ENCODE results near the gene MCTP2. TPM values are rescaled to one million over a fixed set of nuclear protein-coding genes. Genes with fewer than 3 reads are reported as not detected.
A peak's percentile ranks its signal among the peaks of the same experiment; 100 is the strongest.

The MCTP2 gene
- total RNA-seq, 5 donors from 2014 or later (not counting 1 experiment from before 2014, with no cell fraction given) = 16.0 to 31.3 (median 22.4) TPM

- no peak for ATAC-seq (replicated peaks in 1 of 4)
- peaks cover 0 to 4% of the 10 kb centered on the region in 2 donors for H3K36me3 ChIP-seq (ENCODE audit: control insufficient read depth in 2 of 2, extremely low read depth in 1 of 2, insufficient read depth in 1 of 2, low read length in 1 of 2)
- no peaks in the 10 kb centered on the region for H3K9me3 Mint-ChIP-seq
- DNase-seq = no peak
- no peak overlapping the region for H3K4me3 Mint-ChIP-seq
- WGBS (ENCODE audit: insufficient coverage) = no CpG with 5 or more reads among the region's 2 CpGs
- H3K27me3 Mint-ChIP-seq = no peaks in the 10 kb centered on the region
- POLR2A ChIA-PET = no interaction called here
- no peak overlapping the region for H3K27ac Mint-ChIP-seq
- peaks cover 0 to 8% of the 10 kb centered on the region in 2 experiments for H3K4me1 ChIP-seq (ENCODE audit: control insufficient read depth in 1 of 2, extremely low read depth in 1 of 2, insufficient read depth in 2 of 2, low read length in 2 of 2)
- no peak overlapping the region for H3K4me3 ChIP-seq (ENCODE audit: control insufficient read depth in 1 of 2, extremely low read depth in 1 of 2, low read length in 1 of 2)
- H3K36me3 Mint-ChIP-seq = peaks cover 15% of the 10 kb centered on the region
- H3K27me3 ChIP-seq (replicated peaks in 1 of 2; ENCODE audit: control insufficient read depth in 2 of 2, extremely low read depth in 1 of 2, insufficient read depth in 2 of 2, low read length in 1 of 2) = no peaks in the 10 kb centered on the region
- peaks cover 6 to 15% (median 8%) of the 10 kb centered on the region in 3 donors for H3K4me1 Mint-ChIP-seq
- H3K9me3 ChIP-seq = no peaks in the 10 kb centered on the region
- CTCF ChIA-PET = interaction anchor here (0.9 to 6.1 kb wide), 4 partner anchors 10 to 161 kb away, joined by 3 to 89 read pairs (median 27); no protein-coding TSS in a partner anchor
- no peak overlapping the region for H3K27ac ChIP-seq (ENCODE audit: low read length)
Observed at GRCh38 chr15:94322141-94322540, 90.8 kb downstream of the MCTP2 start.

- CTCF ChIA-PET = interaction anchor here (0.5 to 6.1 kb wide), 16 partner anchors 10 to 1293 kb away, joined by 3 to 89 read pairs (median 4); partner anchors contain the start of gene MCTP2 (in 1 of the 2)
- Histone ChIP-seq H3K27ac (ENCODE audit: low read length) (no peak overlapping the region), H3K4me3 (ENCODE audit: control insufficient read depth in 1 of 2, extremely low read depth in 1 of 2, low read length in 1 of 2) (no peak overlapping the region), H3K27me3 (replicated peaks in 1 of 2; ENCODE audit: control insufficient read depth in 2 of 2, extremely low read depth in 1 of 2, insufficient read depth in 2 of 2, low read length in 1 of 2) (no peaks in the 10 kb centered on the region), H3K4me1 (ENCODE audit: control insufficient read depth in 1 of 2, extremely low read depth in 1 of 2, insufficient read depth in 2 of 2, low read length in 2 of 2) (peaks cover 0 to 8% of the 10 kb centered on the region in 2 experiments), H3K9me3 (no peaks in the 10 kb centered on the region), H3K36me3 (ENCODE audit: control insufficient read depth in 2 of 2, extremely low read depth in 1 of 2, insufficient read depth in 1 of 2, low read length in 1 of 2) (peaks cover 0 to 4% of the 10 kb centered on the region in 2 donors)
- no peaks in the 10 kb centered on the region for H3K9me3 Mint-ChIP-seq
- H3K4me3 Mint-ChIP-seq = no peak overlapping the region
- ATAC-seq (replicated peaks in 1 of 4) (no peak), DNase-seq (no peak)
- H3K4me1 Mint-ChIP-seq = peaks cover 6 to 18% (median 8%) of the 10 kb centered on the region in 3 donors
- POLR2A ChIA-PET = no interaction called here
- peak overlapping the region in 1 of 2 donors; percentile 48 for H3K27ac Mint-ChIP-seq
- H3K36me3 Mint-ChIP-seq = peaks cover 11% of the 10 kb centered on the region
- H3K27me3 Mint-ChIP-seq = no peaks in the 10 kb centered on the region
Observed at GRCh38 chr15:94323076-94323475, 91.7 kb downstream of the MCTP2 start.

- ChIA-PET POLR2A (no interaction called here), CTCF (interaction anchor here (0.7 to 6.1 kb wide), 25 partner anchors 8 to 1294 kb away, joined by 3 to 89 read pairs (median 3); partner anchors contain the start of gene MCTP2 (in 1 of the 2))
- Histone ChIP-seq H3K4me1 (ENCODE audit: control insufficient read depth in 1 of 2, extremely low read depth in 1 of 2, insufficient read depth in 2 of 2, low read length in 2 of 2) (peaks cover 0 to 8% of the 10 kb centered on the region in 2 experiments), H3K27me3 (replicated peaks in 1 of 2; ENCODE audit: control insufficient read depth in 2 of 2, extremely low read depth in 1 of 2, insufficient read depth in 2 of 2, low read length in 1 of 2) (no peaks in the 10 kb centered on the region), H3K4me3 (ENCODE audit: control insufficient read depth in 1 of 2, extremely low read depth in 1 of 2, low read length in 1 of 2) (no peak overlapping the region), H3K27ac (ENCODE audit: low read length) (no peak overlapping the region), H3K36me3 (ENCODE audit: control insufficient read depth in 2 of 2, extremely low read depth in 1 of 2, insufficient read depth in 1 of 2, low read length in 1 of 2) (no peaks in the 10 kb centered on the region), H3K9me3 (no peaks in the 10 kb centered on the region)
- DNase-seq = peak in 31 of 35 experiments; percentile 9 to 82 (median 41)
- Mint-ChIP-seq H3K4me3 (no peak overlapping the region), H3K27ac (no peak overlapping the region), H3K9me3 (no peaks in the 10 kb centered on the region), H3K36me3 (peaks cover 6% of the 10 kb centered on the region), H3K27me3 (no peaks in the 10 kb centered on the region), H3K4me1 (peaks cover 6 to 18% (median 8%) of the 10 kb centered on the region in 3 donors)
- ATAC-seq (replicated peaks in 1 of 4) = peak; percentile 72 to 81 (median 74)
- WGBS (ENCODE audit: insufficient coverage) = 52% methylated on average over 7 of the region's 17 CpGs
Observed at GRCh38 chr15:94324117-94324826, 92.9 kb downstream of the MCTP2 start.

GRCh38 chr15:94324835-94325767, 93.7 kb downstream of the MCTP2 start:
- ChIA-PET POLR2A (no interaction called here), CTCF (interaction anchor here (0.5 to 6.1 kb wide), 10 partner anchors 8 to 1237 kb away, joined by 3 to 89 read pairs (median 10); partner anchors contain the start of gene MCTP2 (in 1 of the 2))
- Histone ChIP-seq H3K27me3 (replicated peaks in 1 of 2; ENCODE audit: control insufficient read depth in 2 of 2, extremely low read depth in 1 of 2, insufficient read depth in 2 of 2, low read length in 1 of 2) (no peaks in the 10 kb centered on the region), H3K36me3 (ENCODE audit: control insufficient read depth in 2 of 2, extremely low read depth in 1 of 2, insufficient read depth in 1 of 2, low read length in 1 of 2) (no peaks in the 10 kb centered on the region), H3K27ac (ENCODE audit: low read length) (no peak overlapping the region), H3K4me1 (ENCODE audit: control insufficient read depth in 1 of 2, extremely low read depth in 1 of 2, insufficient read depth in 2 of 2, low read length in 2 of 2) (peaks cover 0 to 8% of the 10 kb centered on the region in 2 experiments), H3K9me3 (no peaks in the 10 kb centered on the region), H3K4me3 (ENCODE audit: control insufficient read depth in 1 of 2, extremely low read depth in 1 of 2, low read length in 1 of 2) (no peak overlapping the region)
- ATAC-seq (replicated peaks in 1 of 4) (peak in 1 of 4 experiments; percentile 42), DNase-seq (peak in 23 of 35 experiments; percentile 9 to 58 (median 37))
- H3K27ac Mint-ChIP-seq = no peak overlapping the region
- no peaks in the 10 kb centered on the region for H3K9me3 Mint-ChIP-seq
- H3K4me3 Mint-ChIP-seq = no peak overlapping the region
- WGBS (ENCODE audit: insufficient coverage) = 68% methylated on average over 10 of the region's 15 CpGs
- no peaks in the 10 kb centered on the region for H3K27me3 Mint-ChIP-seq
- H3K4me1 Mint-ChIP-seq = peaks cover 6 to 18% (median 8%) of the 10 kb centered on the region in 3 donors
- H3K36me3 Mint-ChIP-seq = peaks cover 11% of the 10 kb centered on the region

- ATAC-seq (replicated peaks in 1 of 4) = no peak
Observed at GRCh38 chr15:94327356-94327936, 96.1 kb downstream of the MCTP2 start.

More at GRCh38 chr15:94327356-94327936, 96.1 kb downstream of the MCTP2 start:
- no peak overlapping the region for H3K27ac ChIP-seq (ENCODE audit: low read length)
- no CpG with 5 or more reads among the region's 2 CpGs for WGBS (ENCODE audit: insufficient coverage)
- H3K36me3 ChIP-seq (ENCODE audit: control insufficient read depth in 2 of 2, extremely low read depth in 1 of 2, insufficient read depth in 1 of 2, low read length in 1 of 2) = no peaks in the 10 kb centered on the region
- H3K4me1 ChIP-seq (ENCODE audit: control insufficient read depth in 1 of 2, extremely low read depth in 1 of 2, insufficient read depth in 2 of 2, low read length in 2 of 2) = peaks cover 0 to 8% of the 10 kb centered on the region in 2 experiments
- Mint-ChIP-seq H3K9me3 (no peaks in the 10 kb centered on the region), H3K36me3 (peaks cover 11% of the 10 kb centered on the region), H3K4me3 (no peak overlapping the region), H3K27ac (no peak overlapping the region), H3K4me1 (peaks cover 6 to 18% (median 8%) of the 10 kb centered on the region in 3 donors), H3K27me3 (no peaks in the 10 kb centered on the region)
- no peaks in the 10 kb centered on the region for H3K27me3 ChIP-seq (replicated peaks in 1 of 2; ENCODE audit: control insufficient read depth in 2 of 2, extremely low read depth in 1 of 2, insufficient read depth in 2 of 2, low read length in 1 of 2)
- no peak overlapping the region for H3K4me3 ChIP-seq (ENCODE audit: control insufficient read depth in 1 of 2, extremely low read depth in 1 of 2, low read length in 1 of 2)
- POLR2A ChIA-PET = no interaction called here
- no peaks in the 10 kb centered on the region for H3K9me3 ChIP-seq
- CTCF ChIA-PET = interaction anchor here in 1 of 2 donors (1.0 to 1.1 kb wide), 2 partner anchors 163 to 164 kb away, joined by 3 read pairs; no protein-coding TSS in a partner anchor
- peak in 1 of 35 experiments; percentile 31 for DNase-seq
